Suprapubic skin (tissue), 4 donors: Measurements from ENCODE around the gene IPMK. TPM values are rescaled to one million over a fixed set of nuclear protein-coding genes. Genes with fewer than 3 reads are reported as not detected.

Experiments
- DNase-seq, 2 donors: peaks; one replicate each; pipeline ENCODE4 v3.0.0-alpha.2; 2019; ENCODE audit warnings: low spot score in 2 of 2
- H3K27ac ChIP-seq: fragments of 200-600 bp; sonication (generic); one replicate; pipeline ENCODE4 v1.5.1; 2019
- H3K27me3 ChIP-seq: fragments of 200-600 bp; sonication (generic); one replicate; pipeline ENCODE4 v1.5.1; 2019
- H3K36me3 ChIP-seq: fragments of 200-600 bp; sonication (generic); one replicate; pipeline ENCODE4 v1.5.1; 2019
- H3K4me1 ChIP-seq: fragments of 200-600 bp; sonication (generic); one replicate; pipeline ENCODE4 v1.5.1; 2019
- H3K4me3 ChIP-seq: fragments of 200-600 bp; sonication (generic); one replicate; pipeline ENCODE4 v1.5.1; 2019; ENCODE audit warnings: mild to moderate bottlenecking
- H3K9me3 ChIP-seq: fragments of 200-600 bp; sonication (generic); one replicate; pipeline ENCODE4 v1.5.1; 2019
- CTCF ChIP-seq, 2 donors: fragments of 200-600 bp in 1 of 2; fragments of 450-650 bp in 1 of 2; sonication (generic) in 1 of 2; IDR thresholded peaks; one replicate each; pipeline ENCODE4 v1.5.1; 2016 to 2019; ENCODE audit warnings: antibody characterized with exemption in 2 of 2, mild to moderate bottlenecking in 1 of 2, moderate library complexity in 1 of 2
- EP300 ChIP-seq: sonication (generic); formaldehyde crosslinking; IDR thresholded peaks from one replicate; pipeline ENCODE4 v1.6.1; 2017; ENCODE audit warnings: antibody characterized with exemption
- POLR2A ChIP-seq, 2 donors: fragments of 450-650 bp; IDR thresholded peaks; one replicate each; pipeline ENCODE4 v1.6.1; 2017; ENCODE audit warnings: antibody characterized with exemption in 2 of 2, mild to moderate bottlenecking in 2 of 2, moderate library complexity in 2 of 2
- POLR2AphosphoS5 ChIP-seq, 3 donors: sonication (generic); formaldehyde crosslinking; IDR thresholded peaks; one replicate each; pipeline ENCODE4 v1.6.1; 2017; ENCODE audit warnings: antibody characterized with exemption in 3 of 3
- WGBS: methylation state at CpG from one replicate; pipeline ENCODE4 v1.1.5; 2018; 5-methylcytosine and 5-hydroxymethylcytosine counted together
- total RNA-seq, 4 donors: library from RNA; depleted of rRNA; stranded (reverse); fragments of >200 nt; gene quantifications; one replicate each; pipeline ENCODE4 v1.1.0, GENCODE V29; 2016

Gene IPMK
- total RNA-seq, 4 donors from 2014 or later: 11.2 to 16.6 (median 14.3) TPM

- 84% methylated on average over 3 of the region's 3 CpGs for WGBS
- TF ChIP-seq POLR2A (IDR thresholded peaks at IDR 0.05): no peak
- no peak for TF ChIP-seq POLR2AphosphoS5 (IDR thresholded peaks at IDR 0.05)
- TF ChIP-seq EP300: no peak
- no peak for TF ChIP-seq CTCF (IDR thresholded peaks at IDR 0.05)
- Histone ChIP-seq H3K27ac (no peak overlapping the region), H3K4me3 (no peak overlapping the region), H3K36me3 (no peaks in the 10 kb centered on the region), H3K9me3 (no peaks in the 10 kb centered on the region), H3K4me1 (peaks cover 3% of the 10 kb centered on the region), H3K27me3 (peaks cover 11% of the 10 kb centered on the region)
- DNase-seq: no peak
Observed at GRCh38 chr10:58304099-58304633, 36.5 kb upstream of the IPMK start.

GRCh38 chr10:58302254-58302653, 34.6 kb upstream of the IPMK start:
- H3K27ac ChIP-seq: no peak overlapping the region
- H3K4me1 ChIP-seq: peaks cover 3% of the 10 kb centered on the region
- 58% methylated on average over 2 of the region's 2 CpGs for WGBS
- no peak for TF ChIP-seq CTCF (IDR thresholded peaks at IDR 0.05)
- no peak for TF ChIP-seq POLR2AphosphoS5 (IDR thresholded peaks at IDR 0.05)
- H3K9me3 ChIP-seq: no peaks in the 10 kb centered on the region
- H3K36me3 ChIP-seq: no peaks in the 10 kb centered on the region
- no peak overlapping the region for H3K4me3 ChIP-seq
- peaks cover 11% of the 10 kb centered on the region for H3K27me3 ChIP-seq
- no peak for DNase-seq

- Histone ChIP-seq H3K4me3 (no peak overlapping the region), H3K9me3 (no peaks in the 10 kb centered on the region), H3K4me1 (peaks cover 3% of the 10 kb centered on the region), H3K27me3 (peaks cover 5% of the 10 kb centered on the region), H3K36me3 (no peaks in the 10 kb centered on the region), H3K27ac (no peak overlapping the region)
- DNase-seq: no peak
- TF ChIP-seq POLR2A (IDR thresholded peaks at IDR 0.05): no peak
- no peak for TF ChIP-seq POLR2AphosphoS5 (IDR thresholded peaks at IDR 0.05)
- no peak for TF ChIP-seq EP300
- no peak for TF ChIP-seq CTCF (IDR thresholded peaks at IDR 0.05)
Observed at GRCh38 chr10:58300676-58301075, 33.0 kb upstream of the IPMK start.

GRCh38 chr10:58299580-58299979, 31.9 kb upstream of the IPMK start:
- Histone ChIP-seq H3K27me3 (peaks cover 3% of the 10 kb centered on the region), H3K27ac (no peak overlapping the region), H3K4me1 (peaks cover 3% of the 10 kb centered on the region), H3K4me3 (no peak overlapping the region), H3K9me3 (no peaks in the 10 kb centered on the region), H3K36me3 (no peaks in the 10 kb centered on the region)
- no peak for DNase-seq
- WGBS: 8% methylated on average over 4 of the region's 4 CpGs
- TF ChIP-seq EP300: no peak
- TF ChIP-seq CTCF (IDR thresholded peaks at IDR 0.05): peak; percentile 39 to 62

GRCh38 chr10:58293989-58294388, 26.3 kb upstream of the IPMK start:
- Histone ChIP-seq H3K27ac (no peak overlapping the region), H3K27me3 (no peaks in the 10 kb centered on the region), H3K9me3 (no peaks in the 10 kb centered on the region), H3K36me3 (no peaks in the 10 kb centered on the region), H3K4me1 (no peaks in the 10 kb centered on the region), H3K4me3 (no peak overlapping the region)
- TF ChIP-seq EP300: no peak
- TF ChIP-seq CTCF (IDR thresholded peaks at IDR 0.05): no peak
- no peak for TF ChIP-seq POLR2A (IDR thresholded peaks at IDR 0.05)
- no peak for TF ChIP-seq POLR2AphosphoS5 (IDR thresholded peaks at IDR 0.05)
- DNase-seq: no peak
- 86% methylated on average over 5 of the region's 5 CpGs for WGBS
